Measurements from ENCODE around the gene ELOVL3.
"Not testable (repeated sequence)": the region's sequence is repeated elsewhere in the genome, so short reads cannot be mapped to it uniquely, and the experiment has no call there.

The ELOVL3 gene

DNA sequence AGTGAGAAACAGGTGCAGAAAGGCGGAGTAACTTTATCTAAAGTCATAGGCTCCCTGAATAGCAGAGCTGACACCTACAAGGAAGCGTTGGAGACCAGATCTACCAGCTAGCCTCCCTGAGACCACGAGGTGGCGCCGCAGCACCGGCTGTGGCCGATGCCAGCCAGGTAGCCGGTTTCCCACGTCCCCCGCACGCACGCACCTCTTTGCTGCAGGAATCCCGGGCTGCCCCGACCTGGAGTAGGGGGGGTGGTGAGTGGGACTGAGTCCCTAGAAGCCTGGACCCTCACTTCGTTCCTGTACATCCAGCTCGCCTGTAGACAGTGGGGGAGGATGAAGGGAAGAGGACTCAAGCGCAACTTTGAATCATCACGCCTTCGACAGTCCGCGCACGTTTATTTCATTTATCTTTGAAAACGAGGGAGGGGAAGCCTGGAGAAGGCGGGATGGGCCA lies 3.7 kb downstream of the ELOVL3 start:
- peak; percentile 87 for DNase-seq

DNA sequence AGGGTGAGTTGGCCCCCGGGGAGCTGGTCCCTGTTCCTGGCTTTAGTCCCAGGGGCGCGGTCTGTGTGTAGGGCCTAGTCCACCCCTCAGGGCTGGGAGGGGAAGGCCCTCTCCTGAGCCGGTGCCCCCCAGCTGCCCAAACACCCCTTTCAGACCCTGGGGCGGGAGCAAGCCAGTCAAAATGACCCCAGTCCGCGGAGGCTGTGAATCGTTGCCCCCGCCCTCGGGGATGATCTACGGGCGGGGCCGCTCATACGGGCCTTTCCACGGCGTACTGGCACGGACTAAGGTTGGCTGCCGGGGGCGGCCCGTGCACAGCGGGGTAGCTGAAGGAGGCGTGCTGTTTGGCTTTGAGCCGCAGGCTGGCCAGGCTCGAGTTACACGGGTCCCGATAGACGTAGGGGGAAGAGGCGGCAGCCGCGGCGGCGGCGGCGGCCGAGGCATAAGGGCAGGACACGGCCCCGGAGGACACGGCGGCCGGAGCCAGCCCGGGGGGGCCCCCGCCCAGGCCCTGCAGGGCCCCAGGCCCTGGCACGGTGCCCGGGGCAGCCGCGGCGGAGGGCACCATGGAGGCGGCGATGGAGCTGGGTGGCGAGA lies 4.3 kb downstream of the ELOVL3 start:
- DNase-seq, result peak; percentile 40

- DNase-seq, result peak; percentile 58
These were observed 4.8 kb downstream of the ELOVL3 start for GRCh38 chr10:102230861-102231356.

DNA sequence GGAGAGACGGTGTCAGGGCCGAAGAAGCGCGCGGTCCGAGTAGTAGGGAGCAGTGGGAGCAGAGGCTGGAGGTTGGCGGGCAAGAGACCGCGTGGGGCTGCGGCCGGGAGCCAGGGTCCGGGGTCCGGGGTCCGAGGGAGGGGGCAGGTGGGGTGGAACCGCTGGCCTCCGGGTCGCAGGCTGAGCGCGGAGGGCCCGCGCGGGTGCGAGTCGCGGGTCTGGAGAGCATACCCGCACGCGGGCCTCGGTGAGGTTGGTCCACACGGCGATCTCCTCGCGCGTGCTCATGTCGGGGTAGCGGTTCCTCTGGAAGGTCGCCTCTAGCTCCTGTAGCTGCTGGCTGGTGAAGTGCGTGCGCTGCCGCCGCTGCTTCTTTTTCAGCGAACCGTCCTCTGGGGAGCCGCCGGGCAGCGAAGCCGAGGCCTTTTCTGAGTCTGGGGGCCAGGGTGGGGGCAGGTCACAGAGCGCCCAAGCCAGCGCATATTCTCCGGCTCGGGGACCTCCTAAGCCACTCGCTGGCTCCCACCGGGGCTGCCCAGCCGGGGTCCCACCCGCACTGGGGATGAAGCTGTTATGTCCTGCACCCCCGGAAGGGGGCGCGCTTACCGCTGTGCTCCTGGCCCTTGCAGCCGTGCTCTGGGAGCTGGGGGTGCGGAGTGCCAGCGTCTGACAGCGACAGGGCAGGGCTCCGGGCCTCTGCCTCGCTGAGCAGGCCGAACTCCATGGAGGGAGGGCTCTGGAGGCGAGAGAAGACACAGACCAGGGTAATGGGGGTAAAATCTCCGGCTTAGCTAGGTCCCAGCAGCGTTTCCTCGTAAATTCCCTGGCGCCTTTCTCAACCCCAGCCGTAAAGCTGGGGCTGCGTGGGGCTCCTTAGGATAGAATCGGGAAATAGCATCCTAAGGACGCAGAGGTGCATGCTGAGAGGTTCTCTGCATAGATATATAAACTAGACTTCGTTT lies 5.5 kb downstream of the ELOVL3 start:
- DNase-seq, result peak; percentile 70

GRCh38 chr10:102233997-102234396 lies 7.9 kb downstream of the ELOVL3 start:
- no peak for DNase-seq

DNA sequence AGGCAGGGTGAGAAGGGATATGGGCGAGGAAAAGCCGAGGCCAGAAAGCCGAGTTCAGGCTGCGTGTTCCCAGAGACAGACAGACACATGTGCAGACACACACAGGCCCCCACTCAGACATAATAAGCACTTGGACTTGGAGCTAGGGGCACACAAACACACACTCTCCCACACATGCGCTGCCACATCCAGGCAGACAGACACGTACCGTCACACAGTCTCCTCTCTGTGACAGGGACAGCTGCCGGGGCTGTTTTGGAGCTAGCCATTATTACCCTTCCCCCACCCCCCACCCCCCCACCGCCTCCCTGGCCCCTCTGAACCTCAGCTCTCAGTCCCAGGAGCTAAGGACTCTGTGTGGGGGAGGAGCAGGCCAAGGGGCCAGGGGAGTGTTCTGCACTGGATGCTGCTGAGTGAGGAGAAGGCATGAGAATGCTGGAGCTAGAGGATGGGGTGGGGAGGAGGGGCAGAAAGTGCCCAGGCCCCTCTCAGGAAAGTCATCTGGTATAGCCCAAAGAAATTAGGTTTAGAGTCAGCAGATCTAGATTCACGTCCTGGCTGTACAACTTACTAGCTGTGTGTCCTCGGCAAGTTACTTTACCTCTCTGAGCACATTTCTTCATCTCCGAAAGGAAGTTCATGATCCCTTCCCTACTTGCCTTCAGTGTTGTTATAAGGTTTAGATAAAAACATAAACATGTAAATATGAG lies 8.9 kb downstream of the ELOVL3 start:
- no peak for DNase-seq

DNA sequence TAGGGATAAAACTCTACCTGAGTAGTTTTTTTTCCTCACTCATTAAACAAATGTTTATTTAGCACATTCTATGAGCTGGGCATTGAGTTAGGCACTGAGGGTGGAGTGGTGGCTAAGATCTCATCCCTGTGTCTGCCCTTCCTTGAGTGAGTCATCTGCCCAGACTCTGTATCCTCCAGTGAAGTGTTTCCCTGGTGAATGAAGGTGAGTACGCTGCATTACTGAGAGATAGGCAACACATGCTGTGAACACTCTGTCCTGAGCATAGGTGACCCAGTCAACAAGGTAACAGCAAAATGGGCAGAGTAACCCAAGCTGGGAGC lies 9.5 kb downstream of the ELOVL3 start:
- no peak for DNase-seq

DNA sequence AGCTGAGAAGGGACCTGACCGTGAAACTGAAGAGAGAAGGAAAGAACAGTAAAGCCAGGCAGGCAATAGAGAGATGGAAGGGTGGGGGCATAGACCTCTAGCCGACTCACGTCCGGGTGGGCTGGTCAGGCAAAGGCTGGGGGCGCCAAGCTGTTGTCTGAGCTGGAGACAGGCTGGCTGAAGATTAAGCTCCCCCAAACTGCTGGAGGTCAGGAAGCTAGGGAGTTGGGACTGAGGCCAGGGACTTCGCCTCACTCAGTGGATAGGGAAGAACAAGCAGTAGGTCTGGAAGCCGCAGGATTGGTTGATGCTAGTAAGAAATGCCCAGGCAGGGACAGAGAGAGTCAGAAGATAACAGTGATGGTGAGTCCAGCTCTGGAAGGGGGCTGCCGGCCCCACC lies 9.9 kb downstream of the ELOVL3 start:
- DNase-seq, result no peak

- no peak for DNase-seq
These were observed 11.7 kb downstream of the ELOVL3 start for GRCh38 chr10:102237711-102238252.

DNA sequence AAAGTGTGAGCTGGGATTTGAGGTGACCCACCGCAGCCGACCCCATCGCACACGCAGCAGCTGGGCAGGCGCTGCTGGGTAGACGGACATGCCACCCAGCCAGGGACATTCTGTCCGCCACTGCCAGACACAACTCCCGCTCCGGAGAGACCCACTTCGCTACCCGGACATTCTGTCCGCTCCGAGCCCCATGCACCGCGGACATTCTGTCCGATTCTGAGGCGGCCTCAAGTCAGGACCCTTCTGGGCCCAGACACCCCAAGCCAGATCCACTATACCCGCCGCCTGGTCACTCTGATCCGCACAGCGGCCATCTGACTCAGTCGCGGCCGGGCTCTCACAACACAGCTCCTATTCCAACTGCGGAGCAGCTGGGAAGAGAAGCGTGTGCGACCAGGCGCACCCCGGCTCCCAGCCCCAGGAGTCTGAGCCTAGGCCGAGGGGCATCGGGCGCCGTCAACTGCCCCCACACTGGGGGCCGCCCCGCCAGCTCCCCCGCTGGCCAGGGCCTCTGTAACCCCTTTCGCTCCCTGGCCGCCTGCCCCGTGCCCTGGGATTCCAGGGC lies 14.4 kb downstream of the ELOVL3 start:
- no peak for DNase-seq

DNA sequence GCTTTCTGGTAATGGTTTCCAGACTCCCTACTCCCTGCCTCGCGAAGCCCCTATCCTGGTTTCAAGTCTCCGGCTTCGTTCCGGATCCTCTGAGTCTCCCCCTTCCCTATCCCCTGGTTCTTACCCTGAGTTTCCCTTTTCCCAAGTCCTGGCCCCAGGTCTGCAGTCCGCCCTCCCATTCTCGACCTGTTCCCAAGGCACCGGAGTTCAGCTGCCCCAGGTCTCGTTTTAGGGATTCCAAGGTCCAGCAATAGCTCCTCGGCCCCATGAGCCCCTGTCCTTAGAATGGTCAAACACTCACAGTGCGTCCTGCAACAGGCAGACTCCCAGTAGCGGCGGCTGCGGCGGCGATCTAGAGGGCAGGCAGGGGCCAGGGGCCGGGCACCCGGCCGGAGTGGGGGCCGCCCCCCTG lies 14.9 kb downstream of the ELOVL3 start:
- DNase-seq, result no peak

GRCh38 chr10:102241444-102242117 lies 15.5 kb downstream of the ELOVL3 start, which contains the start of gene PITX3:
PITX3 (minus strand) TSS chr10:102241512; CDS start chr10:102232080, 9,432 bp downstream.
- DNase-seq, result peak; percentile 92

- no peak for DNase-seq
These were observed 16.0 kb downstream of the ELOVL3 start for GRCh38 chr10:102242118-102242485.

- DNase-seq, result no peak
These were observed 17.2 kb downstream of the ELOVL3 start for GRCh38 chr10:102243309-102243708.

- peak; percentile 99 for DNase-seq
These were observed 19.2 kb downstream of the ELOVL3 start, which contains the start of gene GBF1 for GRCh38 chr10:102245082-102245931. GBF1 (plus strand) TSS chr10:102245532; CDS start chr10:102258939, 13,407 bp downstream.

DNA sequence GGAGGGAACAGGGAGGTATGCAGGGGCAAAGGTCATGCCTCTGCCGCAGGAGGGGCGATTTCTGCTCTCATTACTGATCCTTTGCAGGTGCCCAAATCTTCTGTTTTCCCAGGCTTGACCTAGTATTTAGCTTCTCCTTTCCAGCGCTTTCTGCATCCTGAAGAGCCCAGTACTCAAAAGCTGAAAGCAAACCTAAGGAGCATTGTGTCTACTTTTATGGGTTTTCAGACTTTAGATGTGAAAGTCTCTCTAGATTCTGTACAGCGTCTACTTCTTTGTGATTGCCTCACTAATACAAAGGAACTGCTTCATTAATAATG lies 19.8 kb downstream of the ELOVL3 start:
- peak; percentile 4 for DNase-seq

GRCh38 chr10:102246261-102246660 lies 20.2 kb downstream of the ELOVL3 start:
- DNase-seq, result no peak

DNA sequence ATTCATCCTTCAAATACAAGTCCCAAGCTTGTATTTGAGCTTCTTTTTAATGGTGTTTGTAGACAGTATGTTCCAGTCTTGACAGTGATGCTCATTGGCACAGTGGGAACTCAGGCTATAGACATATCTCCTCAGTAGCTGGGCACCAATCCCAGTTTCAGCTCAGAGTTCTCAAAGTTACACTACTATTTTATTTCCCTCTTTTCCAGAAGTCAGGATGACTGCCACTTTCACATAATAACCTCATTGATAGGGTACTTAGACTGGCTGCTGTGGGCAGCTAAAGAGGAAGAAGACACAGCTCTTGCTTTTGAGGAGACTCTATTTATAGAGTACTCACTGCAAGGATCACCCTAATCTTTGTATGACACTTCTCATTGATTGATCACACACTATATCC lies 21.6 kb downstream of the ELOVL3 start:
- no peak for DNase-seq

GRCh38 chr10:102252508-102252907 lies 26.4 kb downstream of the ELOVL3 start:
- not testable (repeated sequence) for DNase-seq

DNA sequence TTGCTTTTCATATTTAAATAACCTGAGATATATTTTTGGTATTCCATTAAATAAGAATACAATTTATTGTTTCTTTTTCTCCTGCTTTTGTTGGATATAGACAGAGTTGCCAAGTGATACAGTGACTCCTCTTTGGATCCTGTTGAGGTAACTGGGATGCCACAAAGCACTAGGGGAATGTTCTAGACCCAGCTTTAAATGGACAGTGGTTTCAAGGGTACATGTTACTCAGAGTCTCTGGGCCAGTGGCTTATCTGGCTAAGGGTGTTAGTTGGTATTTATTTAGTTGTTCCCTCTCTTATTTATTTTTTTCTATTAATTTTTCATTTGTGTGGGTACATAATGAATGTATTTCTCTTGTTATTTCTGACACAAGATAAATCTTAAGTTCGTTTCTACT lies 28.3 kb downstream of the ELOVL3 start:
- no peak for DNase-seq

DNA sequence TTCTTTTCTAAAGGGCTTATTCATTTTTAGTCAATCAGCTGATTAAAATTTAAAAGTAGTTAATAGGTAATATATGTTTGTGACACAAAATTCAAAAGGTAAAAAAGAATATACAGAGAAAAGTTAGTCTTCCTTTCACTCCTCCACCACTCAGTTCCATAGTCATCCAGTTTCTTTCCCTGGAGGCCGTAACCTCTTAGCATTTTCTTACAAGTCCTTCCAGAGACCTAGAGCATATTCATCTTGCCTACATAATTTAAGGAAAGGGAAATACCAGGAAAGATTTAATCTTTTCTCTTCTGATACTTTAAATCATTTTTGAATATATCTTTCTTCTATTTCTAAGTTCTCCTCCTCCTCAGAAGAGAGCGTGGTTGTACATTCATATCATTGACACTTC lies 29.3 kb downstream of the ELOVL3 start:
- DNase-seq, result no peak

All from CD4-positive, alpha-beta T cell treated with Interleukin-17A for 1 hour (primary cell).